Endothelial cell of umbilical vein (primary cell): ENCODE measurements around the gene INPP4B. TPM values are rescaled to one million over a fixed set of nuclear protein-coding genes. Genes with fewer than 3 reads are reported as not detected.

Experiments used
- BruUV-seq: library from RNA; stranded (reverse); fragments of 400-500 nt; replicated peaks from 2 replicates; lab custom pipeline; 2021; lab: Mats Ljungman, UMichigan
- CTCF ChIA-PET: fragments of 300-600, 350-600 bp; sonication (Branson Sonifier 250); formaldehyde crosslinking; loops from one replicate; lab custom pipeline; 2021; ENCODE audit warnings: antibody characterized with exemption, inconsistent platforms; lab: Charles Lee
- POLR2A ChIA-PET: fragments of 300-600, 350-600 bp; sonication (Branson Sonifier 250); formaldehyde crosslinking; loops from one replicate; lab custom pipeline; 2021; ENCODE audit warnings: antibody characterized with exemption, inconsistent platforms; lab: Charles Lee
- DNase-seq: peaks from one replicate; pipeline ENCODE4 v3.0.0-alpha.2; 2011; ENCODE audit warnings: low read depth, low spot score
- FAIRE-seq: peaks from 2 replicates; lab custom pipeline; 2011; peaks lifted over from hg19 to GRCh38; lab: Jason Lieb, UNC
- H2AFZ ChIP-seq: 2 replicates; pipeline ENCODE4 v1.6.0; 2012; ENCODE audit warnings: low read depth, low read length, control low read depth, inconsistent platforms
- H3K27ac ChIP-seq: 2 replicates; pipeline ENCODE4 v1.5.1; 2011; ENCODE audit warnings: low read depth, mild to moderate bottlenecking, control low read depth, low read length, moderate library complexity; ENCODE audit not compliant: insufficient read depth
- H3K27me3 ChIP-seq, 2 experiments: 2 replicates each; pipeline versions ENCODE4 v1.6.0 to v1.6.1; 2011; ENCODE audit warnings: low read length in 2 of 2, mixed read lengths in 1 of 2; ENCODE audit not compliant: control insufficient read depth in 2 of 2, insufficient read depth in 2 of 2
- H3K36me3 ChIP-seq, 2 experiments: 2 replicates in 1 of 2; 3 replicates in 1 of 2; pipeline ENCODE4 v1.5.1; 2011; ENCODE audit warnings: low read length in 2 of 2, mild to moderate bottlenecking in 1 of 2, moderate library complexity in 1 of 2; ENCODE audit not compliant: control insufficient read depth in 2 of 2, insufficient read depth in 2 of 2; ENCODE audit errors: extremely low read depth in 1 of 2
- H3K4me1 ChIP-seq: 3 replicates; pipeline ENCODE4 v1.5.1; 2011; ENCODE audit warnings: mild to moderate bottlenecking, low read length; ENCODE audit not compliant: control insufficient read depth, insufficient read depth; ENCODE audit errors: extremely low read depth
- H3K4me2 ChIP-seq: 2 replicates; pipeline ENCODE4 v1.6.1; 2011; ENCODE audit warnings: low read length, control low read depth, mixed read lengths; ENCODE audit not compliant: insufficient read depth
- H3K4me3 ChIP-seq, 3 experiments: fragments of 200-600 bp in 1 of 3; sonication (generic), shearing (Covaris generic) in 1 of 3; replicated peaks in 1 of 3; 2 replicates each; pipeline ENCODE4 v1.5.1; 2011 to 2016; ENCODE audit warnings: control low read depth in 3 of 3, low read length in 3 of 3, mild to moderate bottlenecking in 2 of 3, inconsistent platforms in 1 of 3, low read depth in 1 of 3, moderate library complexity in 1 of 3; ENCODE audit not compliant: insufficient read depth in 1 of 3
- H3K79me2 ChIP-seq: 2 replicates; pipeline ENCODE4 v1.6.0; 2012; ENCODE audit warnings: low read length, inconsistent platforms; ENCODE audit not compliant: control insufficient read depth, insufficient read depth
- H3K9ac ChIP-seq: replicated peaks from 2 replicates; pipeline ENCODE3; 2011; ENCODE audit warnings: low read length, control low read depth; ENCODE audit not compliant: insufficient read depth; ENCODE audit errors: extremely low read depth
- H3K9me1 ChIP-seq: replicated peaks from 3 replicates; pipeline ENCODE4 v1.6.0; 2011; ENCODE audit warnings: mild to moderate bottlenecking, low read length; ENCODE audit not compliant: control insufficient read depth, insufficient read depth; ENCODE audit errors: extremely low read depth
- H3K9me3 ChIP-seq: replicated peaks from 2 replicates; pipeline ENCODE4 v1.5.1; 2012; ENCODE audit warnings: low read length, inconsistent platforms; ENCODE audit not compliant: control insufficient read depth, insufficient read depth
- H4K20me1 ChIP-seq: replicated peaks from 2 replicates; pipeline ENCODE3; 2011; ENCODE audit warnings: mild to moderate bottlenecking, low read length; ENCODE audit not compliant: control insufficient read depth, insufficient read depth; ENCODE audit errors: extremely low read depth
- GATA2 ChIP-seq: IDR thresholded peaks from 2 replicates; pipeline ENCODE4 v1.7.0; 2011; ENCODE audit warnings: low read depth, mild to moderate bottlenecking, moderate library complexity, mixed read lengths, low read length; ENCODE audit not compliant: insufficient read length, insufficient read depth
- MAX ChIP-seq: IDR thresholded peaks from 2 replicates; pipeline ENCODE4 v1.6.1; 2011; ENCODE audit not compliant: insufficient read depth, insufficient read length
- MYC ChIP-seq: IDR thresholded peaks from one replicate; pipeline ENCODE4 v1.6.1; 2011; ENCODE audit warnings: mild to moderate bottlenecking, low read depth, low read length
- POLR2A ChIP-seq: IDR thresholded peaks from 2 replicates; pipeline ENCODE4 v1.6.1; 2012; ENCODE audit warnings: low read depth, mild to moderate bottlenecking, control low read depth, low read length
- dilution Hi-C: fragments of 300-500 bp; cut with MboI; formaldehyde crosslinking; loops from one replicate; pipeline ENCODE4 v1.15.0; 2019; ENCODE audit warnings: low sequenced_read_pairs; ENCODE audit not compliant: extremely low pct_ligation_motif_present
- intact Hi-C: fragments of 100-400 bp; cut with micrococcal nuclease; formaldehyde crosslinking; loops from one replicate; pipeline ENCODE4 v1.10.0; 2022
- polyA plus RNA-seq, 4 experiments: library from polyadenylated mRNA; depleted of rRNA in 3 of 4; stranded (reverse) in 3 of 4; unstranded in 1 of 4; fragments of >200 nt; gene quantifications; 2 replicates each; pipeline versions ENCODE4 v1.2.1 to v1.2.3, GENCODE V29; 2011 to 2012; ENCODE audit warnings: missing spikeins in 1 of 4
- total RNA-seq: library from RNA; stranded (reverse); gene quantifications from 2 replicates; pipeline ENCODE4 v1.2.3, GENCODE V29; 2021
- TF ChIP-seq, protein P1 (sequence below), 2 donors: IDR thresholded peaks; 1 replicate in 1 of 2; 2 replicates in 1 of 2; pipeline ENCODE4 v1.5.1; 2011; ENCODE audit warnings: low read length in 2 of 2, mild to moderate bottlenecking in 2 of 2, moderate library complexity in 2 of 2, control low read depth in 1 of 2, inconsistent platforms in 1 of 2, low read depth in 1 of 2; ENCODE audit not compliant: insufficient read depth in 1 of 2; ENCODE audit errors: extremely low read depth in 1 of 2

Gene INPP4B
- total and polyA plus RNA-seq, 2 donors (not counting 3 experiments of a cell fraction or from before 2014, with no cell fraction given), result 0.41 to 3.1 TPM

- ChIA-PET POLR2A (no interaction called here), CTCF (interaction anchor here (0.8 to 5.7 kb wide), 8 partner anchors 9 to 485 kb away, joined by 3 to 91 read pairs (median 4); no protein-coding TSS in a partner anchor)
- FAIRE-seq, result no peak
- no peak overlapping the region for H3K4me2 ChIP-seq
- H3K9me1 ChIP-seq, result no peaks in the 10 kb centered on the region
- peaks cover 21% of the 10 kb centered on the region for H3K4me1 ChIP-seq
- H3K36me3 ChIP-seq, result no peaks in the 10 kb centered on the region
- H3K79me2 ChIP-seq, result no peaks in the 10 kb centered on the region
- H3K4me3 ChIP-seq, result no peak overlapping the region
- dilution Hi-C loops (no loop called here), intact Hi-C loops (loop anchor here (5.0 kb wide), 1 partner anchor 833 kb away; no protein-coding TSS in a partner anchor)
- H3K9me3 ChIP-seq, result no peaks in the 10 kb centered on the region
- H4K20me1 ChIP-seq, result no peaks in the 10 kb centered on the region
- no peaks in the 10 kb centered on the region for H3K27me3 ChIP-seq
- no TSS peak for BruUV-seq
- H3K27ac ChIP-seq, result no peak overlapping the region
- DNase-seq, result no peak
- H2AFZ ChIP-seq, result no peak overlapping the region
- TF ChIP-seq MYC (no peak), POLR2A (no peak), GATA2 (peak; percentile 18)
- no peak overlapping the region for H3K9ac ChIP-seq
Observed at GRCh38 chr4:142354041-142354440, 492.1 kb downstream of the INPP4B start.

GRCh38 chr4:142353149-142353738 lies 492.9 kb downstream of the INPP4B start:
- H3K9me3 ChIP-seq, result no peaks in the 10 kb centered on the region
- ChIA-PET POLR2A (no interaction called here), CTCF (interaction anchor here (1.2 to 5.7 kb wide), 6 partner anchors 20 to 366 kb away, joined by 3 to 91 read pairs (median 6); no protein-coding TSS in a partner anchor)
- no peak overlapping the region for H3K9ac ChIP-seq
- H4K20me1 ChIP-seq, result no peaks in the 10 kb centered on the region
- H3K27me3 ChIP-seq, result no peaks in the 10 kb centered on the region
- H3K79me2 ChIP-seq, result no peaks in the 10 kb centered on the region
- BruUV-seq, result no TSS peak
- DNase-seq (peak; percentile 68), FAIRE-seq (no peak)
- H3K4me2 ChIP-seq, result no peak overlapping the region
- no peak overlapping the region for H3K4me3 ChIP-seq
- H3K4me1 ChIP-seq, result peaks cover 21% of the 10 kb centered on the region
- intact Hi-C loops (loop anchor here (1.0 to 5.0 kb wide), 6 partner anchors 226 to 1194 kb away; no protein-coding TSS in a partner anchor), dilution Hi-C loops (no loop called here)
- TF ChIP-seq, protein P1, sequence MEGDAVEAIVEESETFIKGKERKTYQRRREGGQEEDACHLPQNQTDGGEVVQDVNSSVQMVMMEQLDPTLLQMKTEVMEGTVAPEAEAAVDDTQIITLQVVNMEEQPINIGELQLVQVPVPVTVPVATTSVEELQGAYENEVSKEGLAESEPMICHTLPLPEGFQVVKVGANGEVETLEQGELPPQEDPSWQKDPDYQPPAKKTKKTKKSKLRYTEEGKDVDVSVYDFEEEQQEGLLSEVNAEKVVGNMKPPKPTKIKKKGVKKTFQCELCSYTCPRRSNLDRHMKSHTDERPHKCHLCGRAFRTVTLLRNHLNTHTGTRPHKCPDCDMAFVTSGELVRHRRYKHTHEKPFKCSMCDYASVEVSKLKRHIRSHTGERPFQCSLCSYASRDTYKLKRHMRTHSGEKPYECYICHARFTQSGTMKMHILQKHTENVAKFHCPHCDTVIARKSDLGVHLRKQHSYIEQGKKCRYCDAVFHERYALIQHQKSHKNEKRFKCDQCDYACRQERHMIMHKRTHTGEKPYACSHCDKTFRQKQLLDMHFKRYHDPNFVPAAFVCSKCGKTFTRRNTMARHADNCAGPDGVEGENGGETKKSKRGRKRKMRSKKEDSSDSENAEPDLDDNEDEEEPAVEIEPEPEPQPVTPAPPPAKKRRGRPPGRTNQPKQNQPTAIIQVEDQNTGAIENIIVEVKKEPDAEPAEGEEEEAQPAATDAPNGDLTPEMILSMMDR (IDR thresholded peaks at IDR 0.05; ENCODE audit: extremely low read depth in 1 of 2, insufficient read depth in 1 of 2, low read depth in 1 of 2, low read length in 2 of 2), result peak; percentile 60 to 66
- TF ChIP-seq POLR2A, result no peak
- TF ChIP-seq MAX, result no peak
- no peaks in the 10 kb centered on the region for H3K9me1 ChIP-seq
- H3K27ac ChIP-seq, result no peak overlapping the region
- H2AFZ ChIP-seq, result no peak overlapping the region
- no peaks in the 10 kb centered on the region for H3K36me3 ChIP-seq
